Prostate gland (tissue), 2 donors: Measurements from ENCODE around the gene TEX38.
"Not testable (repeated sequence)": the region's sequence is repeated elsewhere in the genome, so short reads cannot be mapped to it uniquely, and the experiment has no call there.

ENCODE experiments used
- CTCF ChIP-seq, 4 experiments: fragments of 200-600 bp in 2 of 4; fragments of 450-650 bp in 2 of 4; sonication (generic) in 2 of 4; IDR thresholded peaks; 1 replicate in 3 of 4; 2 replicates in 1 of 4; pipeline ENCODE4 v1.5.1; 2016 to 2019; ENCODE audit warnings: antibody characterized with exemption in 4 of 4, mild to moderate bottlenecking in 2 of 4, moderate library complexity in 2 of 4
- POLR2A ChIP-seq: fragments of 450-650 bp; IDR thresholded peaks from one replicate; pipeline ENCODE4 v1.6.1; 2016; ENCODE audit warnings: antibody characterized with exemption, mild to moderate bottlenecking
- POLR2AphosphoS5 ChIP-seq: sonication (generic); formaldehyde crosslinking; IDR thresholded peaks from one replicate; pipeline ENCODE4 v1.6.1; 2017; ENCODE audit warnings: antibody characterized with exemption

- not testable (repeated sequence) for TF ChIP-seq CTCF (IDR thresholded peaks at IDR 0.05); POLR2A; POLR2AphosphoS5
Observed at GRCh38 chr1:46694676-46695075, 23.0 kb downstream of the TEX38 start.
